ENCODE data around the gene HCRTR1. TPM values are rescaled to one million over a fixed set of nuclear protein-coding genes. Genes with fewer than 3 reads are reported as not detected.

HCRTR1 gene
- total RNA-seq, 2 donors from 2014 or later: 0.43 TPM; not detected in 1

DNA sequence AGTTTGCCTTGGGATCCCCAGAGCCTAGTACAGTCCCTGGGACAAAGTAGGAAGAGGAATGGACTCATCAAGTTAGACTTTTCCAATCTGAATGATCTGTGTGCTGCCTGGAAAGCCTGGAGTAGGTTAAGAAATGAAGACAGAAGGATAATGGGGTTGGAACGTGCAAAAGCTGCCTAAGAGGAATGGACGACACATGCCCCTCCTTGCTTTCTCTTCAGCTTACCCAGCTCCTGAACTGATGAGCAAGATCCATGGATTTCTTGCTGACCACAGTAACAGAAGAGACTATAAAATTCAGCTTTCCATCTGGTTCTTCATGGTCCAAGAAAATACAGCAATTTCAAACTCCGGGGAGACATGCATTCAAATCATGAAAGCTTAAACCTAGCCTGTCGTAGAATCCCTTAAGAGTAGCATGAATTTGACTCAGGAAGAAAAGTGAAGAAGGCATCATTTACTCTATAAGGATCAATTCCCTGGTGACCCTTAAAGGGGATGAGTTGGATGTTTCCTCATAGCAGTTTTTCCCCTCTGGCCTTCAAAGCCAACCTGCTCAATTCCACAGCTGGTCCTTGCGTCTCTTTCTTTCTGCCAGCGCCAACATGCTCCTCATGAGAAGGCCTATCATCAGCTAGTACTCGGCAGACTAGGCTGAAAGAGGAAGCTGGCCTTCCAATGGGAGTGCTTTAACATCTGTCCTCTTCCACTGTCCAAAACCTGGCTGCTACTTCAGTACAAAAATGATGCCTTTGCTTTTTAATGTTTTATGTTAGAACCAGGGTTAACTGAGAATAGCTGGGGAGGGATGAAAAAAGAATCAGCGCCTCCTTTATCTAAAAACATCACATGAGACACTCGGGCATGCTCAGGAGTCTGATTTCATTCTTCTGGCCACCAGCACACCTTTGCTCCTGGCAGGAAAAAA, 32.9 kb downstream of the HCRTR1 start:
- Histone ChIP-seq H3K9me3 (no peaks in the 10 kb centered on the region), H3K4me1 (peaks cover 0 to 34% of the 10 kb centered on the region in 2 donors)

GRCh38 chr1:31651089-31651420, 33.6 kb downstream of the HCRTR1 start:
- no peak for DNase-seq (ENCODE audit: low spot score)
- no peaks in the 10 kb centered on the region for H3K9me3 ChIP-seq
- H3K4me1 ChIP-seq: peaks cover 0 to 29% of the 10 kb centered on the region in 2 donors
- H3K36me3 ChIP-seq: peaks cover 13% of the 10 kb centered on the region
- no peaks in the 10 kb centered on the region for H3K27me3 ChIP-seq
- TF ChIP-seq CTCF (IDR thresholded peaks at IDR 0.05): no peak
- no peak overlapping the region for H3K27ac ChIP-seq
- H3K4me3 ChIP-seq: no peak overlapping the region

More for the DNA sequence above, 32.9 kb downstream of the HCRTR1 start:
- H3K27me3 ChIP-seq: no peaks in the 10 kb centered on the region
- no peak overlapping the region for H3K4me3 ChIP-seq
- H3K36me3 ChIP-seq: peaks cover 13% of the 10 kb centered on the region
- no peak for TF ChIP-seq CTCF (IDR thresholded peaks at IDR 0.05)
- DNase-seq (ENCODE audit: low spot score): no peak
- H3K27ac ChIP-seq: no peak overlapping the region

DNA sequence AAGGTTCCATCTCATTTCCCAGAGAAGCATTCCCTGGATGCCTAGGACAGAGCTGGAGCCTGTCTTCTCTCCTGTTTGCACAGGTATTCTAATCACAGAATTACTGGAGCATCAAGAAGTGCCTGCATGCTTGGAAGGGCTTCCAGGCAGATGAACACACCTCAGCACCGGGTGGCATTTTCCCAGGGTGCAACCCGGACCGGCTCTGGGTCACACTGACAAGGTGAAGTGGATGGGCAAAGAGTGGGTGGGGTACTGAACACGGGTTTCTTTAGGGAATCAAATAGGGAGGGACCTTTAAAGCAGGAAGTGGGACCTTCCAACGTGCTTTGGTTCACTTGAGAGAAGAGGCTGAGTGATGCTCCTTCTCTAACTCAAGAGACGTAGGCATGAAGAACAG, 34.3 kb downstream of the HCRTR1 start:
- no peak overlapping the region for H3K4me3 ChIP-seq
- H3K27me3 ChIP-seq: no peaks in the 10 kb centered on the region
- no peak overlapping the region for H3K27ac ChIP-seq
- no peak for DNase-seq (ENCODE audit: low spot score)
- no peak for TF ChIP-seq CTCF (IDR thresholded peaks at IDR 0.05)
- no peaks in the 10 kb centered on the region for H3K9me3 ChIP-seq
- peaks cover 13% of the 10 kb centered on the region for H3K36me3 ChIP-seq
- H3K4me1 ChIP-seq: peaks cover 0 to 29% of the 10 kb centered on the region in 2 donors

DNA sequence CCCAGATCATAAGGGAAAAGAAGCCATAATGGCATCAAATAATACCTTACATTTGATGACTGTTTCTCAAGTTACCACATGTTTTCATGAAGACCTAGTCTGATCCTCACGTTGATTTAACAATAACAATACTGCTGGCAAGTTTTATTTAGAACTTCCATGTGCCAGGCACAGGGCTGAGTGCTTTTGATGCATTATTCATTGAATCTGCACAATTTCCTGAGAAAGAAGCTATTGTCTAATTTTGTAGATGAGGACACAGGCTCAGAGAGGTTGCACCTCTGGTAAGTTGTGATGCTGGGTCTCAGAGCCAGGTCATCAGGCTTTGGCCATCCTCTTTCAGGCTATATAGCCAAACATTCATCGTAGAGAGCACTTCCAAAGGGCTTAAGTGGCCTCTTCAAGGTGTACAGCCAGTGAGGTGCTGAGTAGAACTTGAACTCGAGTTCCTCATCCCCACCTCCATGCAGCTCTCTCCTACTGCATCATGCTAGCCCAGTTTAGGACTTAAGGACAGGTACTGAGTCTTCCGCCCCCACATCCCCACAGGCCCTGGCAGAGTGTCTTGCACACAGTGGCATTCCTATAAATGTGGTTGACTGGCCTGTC, 35.5 kb downstream of the HCRTR1 start:
- Histone ChIP-seq H3K4me1 (peaks cover 0 to 22% of the 10 kb centered on the region in 2 donors), H3K9me3 (no peaks in the 10 kb centered on the region), H3K27me3 (no peaks in the 10 kb centered on the region), H3K27ac (no peak overlapping the region), H3K4me3 (no peak overlapping the region), H3K36me3 (peaks cover 14% of the 10 kb centered on the region)
- DNase-seq (ENCODE audit: low spot score): no peak
- TF ChIP-seq CTCF (IDR thresholded peaks at IDR 0.05): no peak

DNA sequence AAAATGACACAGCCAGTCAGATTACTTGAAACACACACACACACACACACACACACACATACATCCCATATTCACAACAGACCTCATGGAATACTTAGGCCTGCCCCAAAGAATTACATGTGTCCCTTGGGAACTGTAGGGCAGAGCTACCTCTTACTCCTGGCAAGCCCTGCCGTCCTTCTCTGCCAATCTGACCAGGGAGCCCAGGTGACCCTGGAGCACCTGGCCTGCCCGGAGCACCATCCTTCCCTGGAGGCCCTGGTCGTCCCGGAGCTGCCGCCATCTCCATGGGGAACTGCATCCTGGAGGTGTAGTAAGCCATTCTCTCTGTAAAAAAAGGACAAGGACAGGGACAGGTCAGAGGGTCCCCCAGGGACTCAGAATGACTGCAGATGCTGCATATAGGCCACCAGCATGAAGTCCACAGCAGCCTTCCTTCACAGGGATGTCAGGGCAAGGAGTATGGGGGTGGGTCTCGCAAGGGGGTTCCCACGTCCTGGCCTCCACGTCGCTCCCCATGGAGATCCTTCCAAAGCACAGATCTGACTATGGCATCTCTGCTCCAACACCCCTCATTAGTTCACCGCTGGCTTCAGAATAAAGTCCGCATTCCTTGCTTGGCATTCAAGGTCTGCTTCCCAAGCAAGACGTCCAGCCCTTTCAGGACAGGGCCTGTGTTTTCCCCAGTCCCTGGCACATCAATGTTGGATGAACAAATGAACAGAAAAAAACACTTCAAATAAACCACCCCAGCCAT, 36.4 kb downstream of the HCRTR1 start:
- peaks cover 23% of the 10 kb centered on the region for H3K36me3 ChIP-seq
- no peak for DNase-seq (ENCODE audit: low spot score)

More for the DNA sequence above, 36.4 kb downstream of the HCRTR1 start:
- TF ChIP-seq CTCF (IDR thresholded peaks at IDR 0.05): no peak
- Histone ChIP-seq H3K4me3 (no peak overlapping the region), H3K4me1 (peaks cover 0 to 15% of the 10 kb centered on the region in 2 donors), H3K27ac (no peak overlapping the region), H3K27me3 (no peaks in the 10 kb centered on the region), H3K9me3 (no peaks in the 10 kb centered on the region)
